ENCODE measurements around the gene DDB1. TPM values are rescaled to one million over a fixed set of nuclear protein-coding genes. Genes with fewer than 3 reads are reported as not detected.

Gene DDB1
- total RNA-seq, 1 donor from 2014 or later = 188 TPM

- H3K36me3 Mint-ChIP-seq (ENCODE audit: low read depth) = peaks cover 33% of the 10 kb centered on the region
- H3K4me1 Mint-ChIP-seq (ENCODE audit: low read depth) = no peaks in the 10 kb centered on the region
- H3K27me3 Mint-ChIP-seq (ENCODE audit: low read depth) = no peaks in the 10 kb centered on the region
- no peak overlapping the region for H3K4me3 Mint-ChIP-seq (ENCODE audit: unreplicated experiment)
- H3K27ac Mint-ChIP-seq (ENCODE audit: unreplicated experiment) = no peak overlapping the region
- TF ChIP-seq CTCF (IDR thresholded peaks at IDR 0.05) = no peak
- no peak for DNase-seq (ENCODE audit: low spot score)
- H3K9me3 Mint-ChIP-seq (ENCODE audit: low read depth) = no peaks in the 10 kb centered on the region
Observed at GRCh38 chr11:61309739-61310138, 23.2 kb downstream of the DDB1 start.

- no peak for DNase-seq (ENCODE audit: low spot score)
- Mint-ChIP-seq H3K36me3 (ENCODE audit: low read depth) (peaks cover 33% of the 10 kb centered on the region), H3K4me3 (ENCODE audit: unreplicated experiment) (no peak overlapping the region), H3K27me3 (ENCODE audit: low read depth) (no peaks in the 10 kb centered on the region), H3K9me3 (ENCODE audit: low read depth) (no peaks in the 10 kb centered on the region), H3K4me1 (ENCODE audit: low read depth) (no peaks in the 10 kb centered on the region), H3K27ac (ENCODE audit: unreplicated experiment) (no peak overlapping the region)
- no peak for TF ChIP-seq CTCF (IDR thresholded peaks at IDR 0.05)
Observed at GRCh38 chr11:61309141-61309540, 23.8 kb downstream of the DDB1 start.

GRCh38 chr11:61307354-61307753 is 25.6 kb downstream of the DDB1 start:
- H3K4me1 Mint-ChIP-seq (ENCODE audit: low read depth) = no peaks in the 10 kb centered on the region
- no peaks in the 10 kb centered on the region for H3K27me3 Mint-ChIP-seq (ENCODE audit: low read depth)

GRCh38 chr11:61306221-61306620 is 26.7 kb downstream of the DDB1 start:
- peaks cover 38% of the 10 kb centered on the region for H3K36me3 Mint-ChIP-seq (ENCODE audit: low read depth)
- H3K27me3 Mint-ChIP-seq (ENCODE audit: low read depth) = no peaks in the 10 kb centered on the region
- no peaks in the 10 kb centered on the region for H3K4me1 Mint-ChIP-seq (ENCODE audit: low read depth)
- no peak for DNase-seq (ENCODE audit: low spot score)
- TF ChIP-seq CTCF (IDR thresholded peaks at IDR 0.05) = no peak
- no peaks in the 10 kb centered on the region for H3K9me3 Mint-ChIP-seq (ENCODE audit: low read depth)
- no peak overlapping the region for H3K27ac Mint-ChIP-seq (ENCODE audit: unreplicated experiment)
- H3K4me3 Mint-ChIP-seq (ENCODE audit: unreplicated experiment) = no peak overlapping the region

More at GRCh38 chr11:61307354-61307753, 25.6 kb downstream of the DDB1 start:
- no peak for TF ChIP-seq CTCF (IDR thresholded peaks at IDR 0.05)
- Mint-ChIP-seq H3K36me3 (ENCODE audit: low read depth) (peaks cover 33% of the 10 kb centered on the region), H3K4me3 (ENCODE audit: unreplicated experiment) (no peak overlapping the region), H3K27ac (ENCODE audit: unreplicated experiment) (no peak overlapping the region), H3K9me3 (ENCODE audit: low read depth) (no peaks in the 10 kb centered on the region)
- DNase-seq (ENCODE audit: low spot score) = no peak

- H3K9me3 Mint-ChIP-seq (ENCODE audit: low read depth) = no peaks in the 10 kb centered on the region
- H3K27me3 Mint-ChIP-seq (ENCODE audit: low read depth) = no peaks in the 10 kb centered on the region
- H3K36me3 Mint-ChIP-seq (ENCODE audit: low read depth) = peaks cover 40% of the 10 kb centered on the region
- TF ChIP-seq CTCF (IDR thresholded peaks at IDR 0.05) = no peak
- no peaks in the 10 kb centered on the region for H3K4me1 Mint-ChIP-seq (ENCODE audit: low read depth)
- DNase-seq (ENCODE audit: low spot score) = no peak
- no peak overlapping the region for H3K4me3 Mint-ChIP-seq (ENCODE audit: unreplicated experiment)
- no peak overlapping the region for H3K27ac Mint-ChIP-seq (ENCODE audit: unreplicated experiment)
Observed at GRCh38 chr11:61305417-61305816, 27.5 kb downstream of the DDB1 start.
